ENCODE data around the gene LSAMP. TPM values are rescaled to one million over a fixed set of nuclear protein-coding genes. Genes with fewer than 3 reads are reported as not detected.

The LSAMP gene
- polyA plus RNA-seq, 3 donors: not detected

- Histone ChIP-seq H3K9ac (ENCODE audit: insufficient read depth, low read length, poor library complexity, severe bottlenecking) (no peak overlapping the region), H3K4me3 (replicated peaks in 1 of 3; ENCODE audit: low read depth in 2 of 3, low read length in 3 of 3) (no peak overlapping the region), H3K4me1 (ENCODE audit: control insufficient read depth in 1 of 2, insufficient read depth in 2 of 2, low read length in 2 of 2) (no peaks in the 10 kb centered on the region), H3K79me2 (ENCODE audit: insufficient read depth, low read length) (no peaks in the 10 kb centered on the region), H3K9me3 (replicated peaks in 1 of 2; ENCODE audit: control insufficient read depth in 1 of 2, insufficient read depth in 1 of 2, low read length in 2 of 2) (no peaks in the 10 kb centered on the region), H3K36me3 (replicated peaks in 1 of 2; ENCODE audit: control insufficient read depth in 1 of 2, insufficient read depth in 2 of 2, low read length in 2 of 2) (no peaks in the 10 kb centered on the region), H4K20me1 (ENCODE audit: insufficient read depth, low read length) (no peaks in the 10 kb centered on the region), H3K27ac (ENCODE audit: low read depth in 1 of 2, low read length in 2 of 2) (no peak overlapping the region), H2AFZ (ENCODE audit: insufficient read depth, low read depth, low read length, poor library complexity, severe bottlenecking) (no peak overlapping the region), H3K4me2 (replicated peaks; ENCODE audit: extremely low read depth, low read length, poor library complexity, severe bottlenecking) (no peak overlapping the region), H3K27me3 (ENCODE audit: control insufficient read depth in 2 of 2, insufficient read depth in 2 of 2, low read length in 2 of 2) (no peaks in the 10 kb centered on the region)
- intact Hi-C loops (cut with micrococcal nuclease): no loop called here
- H3K27me3 Mint-ChIP-seq (ENCODE audit: low read depth in 3 of 3): peaks cover 0 to 2% (median 0%) of the 10 kb centered on the region in 3 donors
- H3K4me1 Mint-ChIP-seq: peaks cover 5% of the 10 kb centered on the region
- no CpG with 5 or more reads among the region's 4 CpGs for WGBS (ENCODE audit: insufficient coverage)
- H3K27ac Mint-ChIP-seq: no peak overlapping the region
- H3K9me3 Mint-ChIP-seq: peaks cover 0 to 4% (median 0%) of the 10 kb centered on the region in 7 donors
- no peaks in the 10 kb centered on the region for H3K36me3 Mint-ChIP-seq
- H3K4me3 Mint-ChIP-seq: no peak overlapping the region
- no peak for DNase-seq
- no peak for TF ChIP-seq CTCF (IDR thresholded peaks at IDR 0.05)
Measured at GRCh38 chr3:115990669-115991068, 454.6 kb downstream of the LSAMP start.

DNA sequence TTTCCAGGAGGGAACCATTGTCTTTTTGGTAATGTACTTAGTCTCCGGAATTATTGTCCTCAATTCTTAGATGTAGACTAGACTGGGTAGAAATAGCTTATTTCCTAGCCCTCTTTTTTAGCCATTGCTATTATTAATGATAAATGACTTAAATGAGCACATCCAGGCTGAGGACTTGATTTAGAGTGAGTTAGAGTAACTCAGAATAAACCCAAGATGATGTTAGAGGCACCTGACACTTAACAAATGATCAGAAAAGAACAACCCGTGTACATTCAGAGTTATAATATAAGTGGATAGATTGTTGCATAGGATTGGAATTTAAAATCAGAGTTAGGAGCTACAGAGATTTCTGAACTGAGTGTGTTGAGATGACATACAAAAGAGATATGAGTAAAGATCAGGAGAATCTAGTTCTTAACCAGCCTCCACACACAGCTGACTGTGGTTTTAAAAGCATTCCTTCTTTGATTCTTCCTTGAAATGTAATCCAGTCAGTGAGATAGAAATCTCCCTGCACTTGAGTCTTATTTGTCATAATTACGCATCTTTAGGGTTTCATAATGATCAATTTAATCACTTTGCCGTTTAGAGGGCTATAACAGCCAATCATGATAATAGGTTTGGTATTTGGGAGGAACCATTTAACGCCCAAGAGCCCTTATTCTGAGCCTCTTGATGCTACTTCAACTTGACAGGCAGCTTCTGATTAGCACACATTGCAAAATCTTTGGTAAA is 455.4 kb downstream of the LSAMP start:
- no peak overlapping the region for H3K4me2 ChIP-seq (replicated peaks; ENCODE audit: extremely low read depth, low read length, poor library complexity, severe bottlenecking)
- no peak for TF ChIP-seq CTCF (IDR thresholded peaks at IDR 0.05)
- H3K4me1 Mint-ChIP-seq: peaks cover 5% of the 10 kb centered on the region
- no peak overlapping the region for H3K27ac ChIP-seq (ENCODE audit: low read depth in 1 of 2, low read length in 2 of 2)
- no peak overlapping the region for H3K4me3 Mint-ChIP-seq
- H4K20me1 ChIP-seq (ENCODE audit: insufficient read depth, low read length): no peaks in the 10 kb centered on the region
- no peak overlapping the region for H3K27ac Mint-ChIP-seq
- peaks cover 0 to 5% (median 0%) of the 10 kb centered on the region in 7 donors for H3K9me3 Mint-ChIP-seq
- H3K36me3 Mint-ChIP-seq: no peaks in the 10 kb centered on the region
- no peaks in the 10 kb centered on the region for H3K27me3 ChIP-seq (ENCODE audit: control insufficient read depth in 2 of 2, insufficient read depth in 2 of 2, low read length in 2 of 2)
- no peaks in the 10 kb centered on the region for H3K36me3 ChIP-seq (replicated peaks in 1 of 2; ENCODE audit: control insufficient read depth in 1 of 2, insufficient read depth in 2 of 2, low read length in 2 of 2)
- H3K4me1 ChIP-seq (ENCODE audit: control insufficient read depth in 1 of 2, insufficient read depth in 2 of 2, low read length in 2 of 2): no peaks in the 10 kb centered on the region
- H3K4me3 ChIP-seq (replicated peaks in 1 of 3; ENCODE audit: low read depth in 2 of 3, low read length in 3 of 3): no peak overlapping the region
- peaks cover 0 to 2% (median 0%) of the 10 kb centered on the region in 3 donors for H3K27me3 Mint-ChIP-seq (ENCODE audit: low read depth in 3 of 3)
- no peaks in the 10 kb centered on the region for H3K79me2 ChIP-seq (ENCODE audit: insufficient read depth, low read length)
- no CpG with 5 or more reads among the region's 5 CpGs for WGBS (ENCODE audit: insufficient coverage)
- intact Hi-C loops (cut with micrococcal nuclease): no loop called here
- H3K9me3 ChIP-seq (replicated peaks in 1 of 2; ENCODE audit: control insufficient read depth in 1 of 2, insufficient read depth in 1 of 2, low read length in 2 of 2): no peaks in the 10 kb centered on the region
- no peak overlapping the region for H3K9ac ChIP-seq (ENCODE audit: insufficient read depth, low read length, poor library complexity, severe bottlenecking)
- no peak for DNase-seq
- H2AFZ ChIP-seq (ENCODE audit: insufficient read depth, low read depth, low read length, poor library complexity, severe bottlenecking): no peak overlapping the region
